ENCODE data around the gene IL17C. TPM values are rescaled to one million over a fixed set of nuclear protein-coding genes. Genes with fewer than 3 reads are reported as not detected.

The IL17C gene
- polyA plus RNA-seq, 2 of the 4 experiments (the other 2 are of a cell fraction): not detected

- CTCF ChIA-PET: interaction anchor here (1.0 to 2.2 kb wide), 10 partner anchors 12 to 126 kb away, joined by 3 to 8 read pairs (median 4); no protein-coding TSS in a partner anchor
These were observed 46.3 kb downstream of the IL17C start for GRCh38 chr16:88684569-88685155.

GRCh38 chr16:88685156-88686061, 47.0 kb downstream of the IL17C start:
- Histone ChIP-seq H3K4me1 (peaks cover 16% of the 10 kb centered on the region; the same call in 2 of the 3 replicates), H3K4me2 (peak overlapping the region; percentile 100), H3K4me3 (peak overlapping the region; percentile 75), H3K27ac (peak overlapping the region in 1 of 2 experiments; percentile 75; a peak in 3 of 6 replicates), H3K9me3 (no peaks in the 10 kb centered on the region)
- WGBS (ENCODE audit: missing lambda C conversion rate): 40% methylated on average over 23 of the region's 33 CpGs
- CTCF ChIA-PET: interaction anchor here (0.6 to 2.2 kb wide), 11 partner anchors 13 to 151 kb away, joined by 3 to 8 read pairs (median 4); no protein-coding TSS in a partner anchor
- ATAC-seq (peak; percentile 44 to 56), DNase-seq (ENCODE audit: low read depth in 1 of 2, low spot score in 1 of 2) (peak; percentile 37 to 84), FAIRE-seq (no peak)
- POLR2A ChIA-PET: no interaction called here
- TF ChIP-seq MAZ (IDR thresholded peaks at IDR 0.05; ENCODE audit: borderline replicate concordance, low read depth, low read length): no peak
- no peak for TF ChIP-seq NR3C1 (IDR thresholded peaks at IDR 0.05)
- TF ChIP-seq RAD21 (conservative IDR thresholded peaks at IDR 0.05 in 1 of 2, IDR thresholded peaks at IDR 0.05 in 1 of 2): 0 out of 5 replicates have a peak, but pooled peaks of 1 of the 2 experiments have one; percentile 26
- peak; percentile 32; the same call in 1 of the 3 replicates for TF ChIP-seq SMC3 (IDR thresholded peaks at IDR 0.05)
- TF ChIP-seq JUN (IDR thresholded peaks at IDR 0.05): 0 out of 5 replicates have a peak, but pooled peaks of 1 of the 2 experiments have one; percentile 29
- peak; percentile 50 for TF ChIP-seq CTCF (IDR thresholded peaks at IDR 0.05)
- no peak for TF ChIP-seq NPAS2 (CRISPR knock-in tag; IDR thresholded peaks at IDR 0.05; ENCODE audit: borderline replicate concordance)
- TF ChIP-seq CEBPB (IDR thresholded peaks at IDR 0.05): 0 out of 4 replicates have a peak, but pooled peaks of 1 of the 2 experiments have one; percentile 19
- TF ChIP-seq FOSL2 (IDR thresholded peaks at IDR 0.05): no peak
- TF ChIP-seq FOSL2 (CRISPR knock-in tag; IDR thresholded peaks at IDR 0.05): peak; percentile 83
- TF ChIP-seq KDM1A (IDR thresholded peaks at IDR 0.05; ENCODE audit: low read depth): no peak
- TF ChIP-seq HMGXB4 (CRISPR knock-in tag; IDR thresholded peaks at IDR 0.05; ENCODE audit: borderline replicate concordance): no peak

More at GRCh38 chr16:88684569-88685155, 46.3 kb downstream of the IL17C start:
- Histone ChIP-seq H3K4me3 (no peak overlapping the region), H3K4me2 (no peak overlapping the region), H3K27ac (no peak overlapping the region), H3K4me1 (peaks cover 16% of the 10 kb centered on the region; the same call in 2 of the 3 replicates), H3K9me3 (no peaks in the 10 kb centered on the region)
- POLR2A ChIA-PET: no interaction called here
- no peak for FAIRE-seq
- no peak for ATAC-seq
- TF ChIP-seq NR3C1 (IDR thresholded peaks at IDR 0.05) (no peak), HEYL (CRISPR knock-in tag; IDR thresholded peaks at IDR 0.05) (no peak), ELK1 (IDR thresholded peaks at IDR 0.05; ENCODE audit: low read depth, low read length) (no peak), PBX3 (IDR thresholded peaks at IDR 0.05) (no peak), SREBF2 (IDR thresholded peaks at IDR 0.05) (no peak), CBX8 (IDR thresholded peaks at IDR 0.05) (no peak), CHD4 (IDR thresholded peaks at IDR 0.05; ENCODE audit: borderline replicate concordance) (no peak), BHLHE40 (IDR thresholded peaks at IDR 0.05; ENCODE audit: low read depth, low read length) (no peak), CHD2 (IDR thresholded peaks at IDR 0.05; ENCODE audit: low read length, partially characterized antibody) (no peak), POLR2AphosphoS2 (conservative IDR thresholded peaks at IDR 0.05; ENCODE audit: low read length) (no peak), TP53 (CRISPR knock-in tag; IDR thresholded peaks at IDR 0.05) (no peak), PHF8 (IDR thresholded peaks at IDR 0.05; ENCODE audit: borderline replicate concordance, low read depth) (no peak)
- no peak for DNase-seq (ENCODE audit: low read depth in 1 of 2, low spot score in 1 of 2)
- 87% methylated on average over 15 of the region's 15 CpGs for WGBS (ENCODE audit: missing lambda C conversion rate)

Measured in A549 (cell line).